Fibroblast of pulmonary artery (primary cell): ENCODE results near the gene HJURP.

ENCODE experiments used
- DNase-seq: peaks from one replicate; pipeline ENCODE4 v3.0.0-alpha.2; 2010; ENCODE audit warnings: low read depth
- H3K4me3 ChIP-seq: replicated peaks from 2 replicates; pipeline ENCODE4 v1.5.1; 2011; ENCODE audit warnings: low read depth, mild to moderate bottlenecking, control low read depth, low read length, moderate library complexity
- CTCF ChIP-seq: IDR thresholded peaks from 2 replicates; pipeline ENCODE4 v1.5.1; 2011; ENCODE audit warnings: mild to moderate bottlenecking, control low read depth, low read length, inconsistent platforms; ENCODE audit errors: missing control alignments

The HJURP gene

GRCh38 chr2:233792720-233793119 is 61.6 kb downstream of the HJURP start:
- no peak for TF ChIP-seq CTCF
- H3K4me3 ChIP-seq, result no peak overlapping the region
- no peak for DNase-seq

- no peak for DNase-seq
- no peak for TF ChIP-seq CTCF
Observed at GRCh38 chr2:233791883-233792329, 62.4 kb downstream of the HJURP start.

GRCh38 chr2:233791151-233791882 is 63.0 kb downstream of the HJURP start:
- no peak for DNase-seq
- no peak for TF ChIP-seq CTCF
- no peak overlapping the region for H3K4me3 ChIP-seq

More at GRCh38 chr2:233791883-233792329, 62.4 kb downstream of the HJURP start:
- H3K4me3 ChIP-seq, result no peak overlapping the region

GRCh38 chr2:233789554-233789953 is 64.8 kb downstream of the HJURP start:
- TF ChIP-seq CTCF, result no peak
- DNase-seq, result no peak

More at GRCh38 chr2:233789554-233789953, 64.8 kb downstream of the HJURP start:
- no peak overlapping the region for H3K4me3 ChIP-seq
